ENCODE results near the gene OR10T2. TPM values are rescaled to one million over a fixed set of nuclear protein-coding genes. Genes with fewer than 3 reads are reported as not detected.
"Not testable (repeated sequence)": the region's sequence is repeated elsewhere in the genome, so short reads cannot be mapped to it uniquely, and the experiment has no call there.

The OR10T2 gene, protein sequence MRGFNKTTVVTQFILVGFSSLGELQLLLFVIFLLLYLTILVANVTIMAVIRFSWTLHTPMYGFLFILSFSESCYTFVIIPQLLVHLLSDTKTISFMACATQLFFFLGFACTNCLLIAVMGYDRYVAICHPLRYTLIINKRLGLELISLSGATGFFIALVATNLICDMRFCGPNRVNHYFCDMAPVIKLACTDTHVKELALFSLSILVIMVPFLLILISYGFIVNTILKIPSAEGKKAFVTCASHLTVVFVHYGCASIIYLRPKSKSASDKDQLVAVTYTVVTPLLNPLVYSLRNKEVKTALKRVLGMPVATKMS
- not detected for polyA plus RNA-seq (2013, experiment 1 of 2; ENCODE audit: insufficient read length)
- polyA plus RNA-seq (2013, experiment 2 of 2; ENCODE audit: insufficient read length): not detected

- no peak for DNase-seq
Measured at GRCh38 chr1:158398818-158399514, at the start of gene OR10T2. Gene OR10T2 (minus strand): TSS chr1:158399466. CDS start chr1:158399466, 0 bp downstream.

DNA sequence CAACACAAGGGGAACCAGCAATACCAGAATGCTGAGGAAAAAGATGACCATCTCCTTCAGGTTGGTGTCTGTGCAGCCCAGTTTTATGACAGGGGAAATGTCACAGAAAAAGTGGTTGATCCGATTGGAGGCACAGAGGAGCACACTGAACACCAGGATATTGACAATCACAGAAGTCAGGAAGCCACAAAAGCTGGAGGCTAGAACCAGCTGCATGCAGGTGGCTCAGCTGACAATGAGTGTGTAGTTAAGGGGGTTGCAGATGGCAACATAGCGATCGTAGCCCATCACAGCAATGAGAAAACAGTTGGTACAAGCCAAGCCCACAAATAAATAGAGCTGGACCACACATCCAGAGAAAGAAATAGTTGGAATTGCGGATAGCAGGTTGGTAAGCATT, 46.1 kb upstream of the OR10T2 start:
- DNase-seq: no peak

DNA sequence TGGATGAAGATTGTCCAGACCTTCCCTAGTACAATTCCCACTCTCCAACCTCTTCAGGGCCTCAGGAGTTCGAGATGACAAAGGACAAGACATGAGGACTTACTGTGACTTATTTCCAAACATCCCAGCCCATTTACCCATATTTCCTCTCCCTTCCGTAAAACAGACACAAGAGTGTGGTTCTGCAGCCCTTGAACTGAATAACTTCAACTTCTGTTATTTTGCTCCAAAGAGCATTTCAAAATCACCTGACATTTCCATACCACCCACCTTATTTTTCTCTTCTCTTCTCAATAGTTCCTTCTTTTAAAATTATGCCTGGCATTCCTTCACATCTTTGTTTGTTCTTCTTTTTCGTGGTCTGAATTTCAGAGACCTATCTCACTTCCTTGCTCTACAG, 35.5 kb upstream of the OR10T2 start:
- no peak for DNase-seq

DNA sequence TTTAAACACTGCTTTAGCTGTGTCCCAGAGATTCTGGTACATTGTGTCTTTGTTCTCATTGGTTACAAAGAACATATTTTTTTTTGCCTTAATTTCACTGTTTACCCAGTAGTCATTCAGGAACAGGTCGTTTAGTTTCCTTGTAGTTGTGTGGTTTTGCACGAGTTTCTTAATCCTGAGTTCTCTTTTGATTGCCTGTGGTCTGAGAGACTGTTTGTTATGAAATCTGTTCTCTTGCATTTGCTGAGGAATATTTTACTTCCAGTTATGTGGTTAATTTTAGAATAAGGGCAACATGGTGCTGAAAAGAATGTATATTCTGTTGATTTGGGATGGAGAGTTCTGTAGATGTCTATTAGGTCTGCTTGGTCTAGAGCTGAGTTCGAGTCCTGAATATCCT, 30.9 kb upstream of the OR10T2 start:
- not testable (repeated sequence) for DNase-seq

DNA sequence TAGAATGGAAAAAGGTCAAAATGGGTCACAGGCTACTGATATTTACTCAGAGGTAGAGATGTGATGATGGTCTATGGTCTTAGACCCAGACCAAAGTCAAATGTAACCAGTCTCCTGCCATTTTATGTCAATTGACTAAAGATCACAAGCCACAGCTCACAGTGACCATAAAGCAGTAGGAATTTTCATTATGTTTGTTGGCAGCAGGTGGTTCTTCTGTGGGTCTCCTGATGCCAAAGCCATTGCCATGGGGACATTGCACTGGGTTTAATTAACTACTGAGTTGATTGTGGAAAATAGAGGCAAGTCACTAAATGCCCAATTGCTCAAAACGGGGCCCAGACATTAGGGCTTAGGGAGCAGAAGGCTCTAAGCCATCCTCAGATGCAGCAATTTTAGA, 26.9 kb upstream of the OR10T2 start, which contains the start of gene OR10K2:
OR10K2 (minus strand) TSS at position 101 of the 400 bp plus-strand sequence. CDS start 5,371 bp downstream, outside the sequence.
- DNase-seq: no peak

DNA sequence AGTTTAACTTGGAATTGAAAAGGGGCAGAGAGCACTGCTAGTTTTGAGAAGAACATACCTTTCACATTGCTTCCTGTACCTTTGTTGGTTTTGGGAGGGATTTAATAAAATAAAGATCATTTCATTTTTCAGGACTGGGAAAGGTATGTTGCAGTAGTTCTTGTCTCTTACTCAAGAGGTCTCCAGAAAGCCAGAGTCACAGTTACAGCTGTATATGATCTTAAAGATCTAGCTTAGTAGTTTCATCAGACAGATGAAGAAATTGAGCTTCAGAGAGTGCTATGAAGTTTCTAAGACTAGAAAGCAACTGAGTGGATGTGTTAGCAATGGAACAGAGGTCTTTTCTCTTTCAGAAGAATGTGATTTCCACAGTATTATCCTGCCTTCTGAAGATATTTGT, 25.8 kb upstream of the OR10T2 start:
- DNase-seq: no peak

DNA sequence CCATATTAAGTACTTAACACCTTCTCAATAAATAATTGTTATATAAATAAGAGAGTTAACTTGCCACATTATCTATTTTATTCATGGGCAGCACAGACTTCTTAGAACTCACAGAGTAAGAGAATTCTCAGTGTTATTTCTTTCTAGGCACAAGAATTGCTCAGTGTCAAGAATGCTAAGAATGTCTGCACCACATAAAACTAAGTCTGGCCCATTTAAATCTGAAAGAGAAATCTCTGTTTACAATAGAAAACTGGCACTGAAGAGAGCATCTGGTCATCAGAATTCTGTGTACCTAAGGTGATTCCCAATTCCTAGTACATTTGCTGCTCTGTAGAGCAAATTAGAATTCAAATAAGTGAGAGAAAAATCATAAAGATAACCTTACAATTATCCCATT, 22.9 kb upstream of the OR10T2 start:
- DNase-seq: no peak

GRCh38 chr1:158417586-158417985, 18.3 kb upstream of the OR10T2 start:
- no peak for DNase-seq

GRCh38 chr1:158414651-158415345, 15.5 kb upstream of the OR10T2 start:
- no peak for DNase-seq

- DNase-seq: no peak
Measured at GRCh38 chr1:158407092-158407491, 7.8 kb upstream of the OR10T2 start.

DNA sequence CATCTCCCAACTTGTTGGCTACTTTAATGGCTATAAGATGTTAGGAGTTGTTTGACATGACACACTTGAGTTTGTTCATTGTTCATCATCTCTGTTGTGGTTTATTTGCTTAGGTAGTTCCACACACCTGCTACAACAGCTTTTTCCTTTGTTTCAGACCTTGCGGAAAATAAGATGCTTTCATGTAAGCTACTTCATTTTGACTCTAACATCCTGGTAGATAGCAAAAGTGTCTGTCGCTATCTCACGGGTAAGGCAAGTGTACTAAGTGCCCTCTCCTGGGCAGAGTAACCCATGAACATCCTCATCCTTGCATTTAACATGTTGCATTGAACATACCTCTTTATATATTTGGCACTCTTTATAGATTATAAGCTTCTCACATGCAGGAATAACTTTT, 1.6 kb upstream of the OR10T2 start:
- no peak for DNase-seq

- no peak for DNase-seq
Measured at GRCh38 chr1:158396646-158397045, 2.6 kb downstream of the OR10T2 start.

DNA sequence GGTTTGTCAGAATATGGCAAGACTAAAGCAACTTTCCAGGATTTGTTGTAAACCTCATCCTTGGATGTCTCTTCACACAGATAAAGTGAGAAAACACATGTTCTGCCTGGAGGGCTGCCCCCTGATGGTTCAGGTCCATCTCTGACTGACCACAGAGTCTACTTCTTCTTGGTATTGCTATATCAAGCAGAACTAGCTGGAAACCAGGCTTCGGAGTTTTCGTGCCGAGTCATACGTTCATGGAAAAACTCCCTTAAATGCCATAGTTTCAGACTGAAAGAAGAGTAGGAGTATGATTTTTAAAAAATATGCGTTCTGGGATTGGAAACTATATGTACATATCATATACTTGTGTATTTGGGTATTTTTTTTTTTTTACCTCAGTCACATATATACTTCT, 5.8 kb downstream of the OR10T2 start:
- no peak for DNase-seq

GRCh38 chr1:158391099-158391498, 8.2 kb downstream of the OR10T2 start:
- DNase-seq: no peak

- DNase-seq: no peak
Measured at GRCh38 chr1:158390331-158390730, 8.9 kb downstream of the OR10T2 start.

- no peak for DNase-seq
Measured at GRCh38 chr1:158374860-158375259, 24.4 kb downstream of the OR10T2 start.

DNA sequence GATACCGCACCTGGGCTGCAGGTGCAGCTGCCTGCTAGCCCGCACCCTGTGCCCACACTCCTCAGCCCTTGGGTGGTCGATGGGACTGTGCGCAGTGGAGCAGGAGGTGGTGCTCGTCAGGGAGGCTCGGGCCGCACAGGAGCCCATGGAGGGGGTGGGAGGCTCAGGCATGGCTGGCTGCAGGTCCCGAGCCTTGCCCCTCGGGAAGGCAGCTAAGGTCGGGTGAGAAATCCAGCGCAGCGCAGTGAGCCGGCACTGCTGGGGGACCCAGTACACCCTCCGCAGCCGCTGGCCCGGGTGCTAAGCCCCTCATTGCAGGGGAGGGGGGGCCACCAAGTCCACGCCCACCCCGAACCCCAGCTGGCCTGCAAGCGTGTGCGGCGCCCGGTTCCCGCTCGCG, 25.2 kb downstream of the OR10T2 start:
- DNase-seq: not testable (repeated sequence)

- no peak for DNase-seq
Measured at GRCh38 chr1:158371188-158371953, 27.9 kb downstream of the OR10T2 start.

DNA sequence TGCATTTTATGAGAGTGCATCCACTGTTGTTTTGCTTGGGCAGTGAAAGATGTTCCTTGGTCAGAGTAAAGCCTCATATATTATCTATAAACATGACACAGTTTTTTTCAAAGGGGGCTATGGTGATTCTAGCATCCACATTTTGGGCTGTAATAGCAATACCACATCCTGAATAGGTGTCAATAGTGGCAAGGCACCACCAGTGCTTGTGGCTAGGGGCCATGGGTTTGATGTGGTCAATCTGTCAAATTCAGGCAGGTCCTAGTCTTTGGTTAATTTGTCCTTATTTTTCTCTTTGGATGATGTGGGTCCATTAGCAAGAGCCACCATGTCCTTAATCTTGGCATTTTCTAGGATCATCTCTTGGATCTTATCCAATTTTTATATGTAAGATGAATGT, 32.5 kb downstream of the OR10T2 start:
- DNase-seq: no peak

DNA sequence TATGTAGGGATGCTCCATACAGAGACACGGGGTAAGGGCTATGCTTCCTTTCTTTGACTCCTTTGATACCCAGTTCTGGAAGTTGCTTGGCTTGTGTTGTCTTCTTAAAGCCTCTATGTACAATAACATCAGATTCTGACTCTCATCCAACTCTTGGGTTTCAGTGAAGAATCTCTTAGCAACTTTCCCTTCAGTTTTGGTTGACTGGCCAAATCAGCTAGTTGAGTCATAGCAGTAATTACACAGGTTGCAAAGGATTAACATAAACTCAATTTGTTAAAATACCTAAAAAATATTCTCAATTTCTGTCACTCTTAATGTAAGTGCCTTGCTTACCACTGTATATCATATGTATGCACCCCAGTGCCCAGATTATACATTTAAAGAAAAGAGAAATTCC, 36.3 kb downstream of the OR10T2 start:
- no peak for DNase-seq

DNA sequence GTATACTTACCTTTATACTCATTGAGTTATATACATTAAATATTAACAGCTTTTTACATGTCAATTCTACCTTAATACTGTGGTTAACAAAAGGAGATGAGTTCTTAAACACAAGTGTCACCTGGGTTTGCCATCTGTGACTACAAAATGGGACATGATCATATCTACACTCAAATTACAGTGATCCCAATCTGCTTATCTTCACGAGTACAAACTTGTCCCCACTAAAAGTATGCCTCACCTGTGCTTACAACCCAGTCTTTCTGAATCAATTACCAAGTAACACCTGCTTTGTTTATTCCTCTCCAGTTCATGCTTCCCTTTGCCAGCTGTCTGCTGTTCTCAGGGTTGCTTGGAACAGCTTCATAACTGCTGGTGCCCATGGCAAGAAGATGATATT, 36.8 kb downstream of the OR10T2 start:
- DNase-seq: no peak

DNA sequence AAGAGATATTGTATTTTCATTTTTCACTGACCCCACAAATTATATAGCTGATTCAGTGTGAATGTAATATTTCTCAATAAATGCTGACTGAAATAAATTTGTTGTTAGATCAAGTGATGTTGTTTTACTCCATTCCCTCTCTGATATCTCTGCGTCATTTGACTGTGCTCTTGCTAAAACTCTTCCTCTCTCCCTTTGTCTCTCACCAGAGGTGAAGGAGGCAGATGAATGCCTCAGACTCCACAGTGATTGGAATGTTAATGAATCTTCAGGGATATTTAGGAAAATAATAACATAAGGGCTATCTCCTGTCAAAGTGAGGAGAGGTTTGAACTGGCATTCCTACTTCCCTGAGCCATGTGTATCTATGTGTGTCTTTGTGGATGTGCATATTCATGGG, 41.8 kb downstream of the OR10T2 start:
- DNase-seq: no peak

DNA sequence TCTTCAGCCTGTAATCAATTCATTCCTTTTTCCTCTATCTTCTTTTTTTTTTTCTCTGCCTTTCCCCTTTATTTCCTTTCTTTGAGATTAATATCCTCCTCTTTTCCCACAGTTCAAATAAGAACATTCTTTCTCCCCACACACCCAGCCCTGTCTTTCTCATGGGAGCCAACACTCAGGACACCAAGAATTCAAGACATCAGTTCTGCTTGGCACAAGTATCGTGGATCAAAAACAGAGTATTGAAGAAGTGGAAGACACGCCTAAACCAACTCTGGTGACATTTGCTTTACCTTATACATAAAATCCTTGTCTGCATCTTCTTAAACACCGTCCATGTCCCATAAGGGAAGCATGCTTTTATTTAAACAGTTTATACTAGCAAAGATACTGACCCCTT, 42.6 kb downstream of the OR10T2 start:
- no peak for DNase-seq

Measured in fibroblast of skin of back (primary cell).